HG02884 (cell line): ENCODE data around the gene CLEC2A.
"Not testable (repeated sequence)": the region's sequence is repeated elsewhere in the genome, so short reads cannot be mapped to it uniquely, and the experiment has no call there.

Experiments
- ATAC-seq: cut with Tn5 transposase; IDR thresholded peaks from one replicate; pipeline ENCODE4 v1.9.1; 2021; ENCODE audit warnings: mild to moderate bottlenecking, moderate library complexity; ENCODE audit not compliant: unreplicated experiment

CLEC2A gene

GRCh38 chr12:9883175-9883574, 49.0 kb downstream of the CLEC2A start:
- no peak for ATAC-seq

DNA sequence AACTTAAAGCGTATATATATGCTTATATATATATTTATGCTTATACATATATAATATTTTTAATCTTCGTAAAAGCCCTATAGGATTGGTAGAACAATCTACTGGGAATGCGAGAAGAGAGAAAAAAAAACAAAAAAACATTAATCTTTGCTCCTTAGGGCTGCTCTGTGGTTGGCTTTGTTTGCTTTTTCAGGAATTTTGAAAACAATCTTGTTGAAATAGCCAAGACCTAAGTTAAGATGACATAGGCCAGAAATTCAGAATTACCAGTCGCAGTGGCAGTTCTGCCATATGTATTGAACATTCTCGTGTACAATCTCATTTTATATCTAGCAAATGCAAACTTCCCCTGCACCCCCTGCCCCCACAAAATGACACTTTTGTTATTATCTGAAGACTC, 50.2 kb downstream of the CLEC2A start:
- no peak for ATAC-seq

- ATAC-seq, result no peak
Measured at GRCh38 chr12:9881246-9881645, 50.9 kb downstream of the CLEC2A start, which contains the start of gene KLRF2. Gene KLRF2 (plus strand): TSS chr12:9881489. CDS start chr12:9881596, 107 bp downstream.

DNA sequence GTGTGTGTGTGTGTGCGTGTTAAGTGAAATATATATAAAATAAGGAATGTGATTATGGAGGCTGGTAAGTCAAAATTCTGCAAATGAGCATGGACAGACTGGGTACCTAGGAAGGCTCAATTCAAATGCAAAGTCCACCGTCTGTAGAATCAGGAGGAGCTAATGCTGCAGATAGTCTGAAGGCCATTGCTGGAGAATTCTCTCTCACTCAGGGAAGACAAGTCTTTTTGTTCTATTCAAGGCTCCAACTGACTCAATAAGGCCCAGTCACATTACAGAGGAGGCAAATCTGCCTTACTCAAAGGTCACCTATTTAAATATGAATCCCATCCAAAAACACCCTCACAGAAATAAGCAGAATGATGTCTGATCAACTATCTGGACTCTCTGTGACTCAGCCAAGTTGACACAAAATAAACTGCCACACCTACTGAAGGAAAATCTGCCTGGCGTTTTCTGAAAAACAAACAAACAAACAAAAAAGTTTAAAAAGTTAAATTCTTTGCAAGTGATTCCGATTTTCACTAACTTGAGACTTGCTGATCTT, 51.6 kb downstream of the CLEC2A start:
- no peak for ATAC-seq

GRCh38 chr12:9876120-9876519, 56.0 kb downstream of the CLEC2A start:
- not testable (repeated sequence) for ATAC-seq

DNA sequence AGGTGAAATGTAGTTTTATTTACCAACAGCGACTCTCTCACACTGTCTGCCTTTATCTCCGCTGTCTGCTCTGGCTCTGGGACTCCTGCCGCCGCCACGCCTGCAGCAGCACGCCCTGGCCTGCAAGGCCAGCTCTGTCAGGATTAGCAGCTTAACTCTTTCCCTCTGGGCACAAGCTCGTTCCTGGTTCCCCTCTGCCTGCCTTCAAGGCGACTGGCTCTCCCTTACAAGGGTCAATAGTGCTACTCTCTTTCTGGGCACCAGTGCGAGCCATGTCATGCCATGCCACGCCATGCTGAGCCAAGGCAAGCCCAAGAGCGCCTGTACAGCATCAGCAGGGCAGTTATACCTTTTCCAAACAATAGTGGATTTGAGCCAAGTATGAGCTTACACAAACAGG, 59.4 kb downstream of the CLEC2A start:
- ATAC-seq, result no peak

DNA sequence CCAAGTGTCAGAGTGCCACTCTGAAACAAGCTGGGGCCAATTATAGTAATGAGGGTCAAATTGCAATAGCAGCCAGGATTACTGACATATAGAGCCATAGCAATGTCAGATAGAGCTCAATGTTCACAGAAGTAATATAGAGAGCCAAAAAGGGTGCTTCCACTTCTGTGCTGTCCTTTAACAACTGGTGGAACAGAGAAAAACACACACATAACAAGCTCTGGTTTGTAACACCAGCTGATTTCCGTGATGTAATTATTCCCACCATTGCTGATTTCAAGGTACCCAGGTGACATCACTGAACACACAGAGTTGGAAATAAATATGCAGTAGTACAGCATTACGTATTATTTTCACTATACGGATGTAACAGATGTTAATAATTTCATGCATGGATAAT, 60.0 kb downstream of the CLEC2A start:
- ATAC-seq, result no peak

- ATAC-seq, result no peak
Measured at GRCh38 chr12:9870286-9870866, 61.8 kb downstream of the CLEC2A start.

DNA sequence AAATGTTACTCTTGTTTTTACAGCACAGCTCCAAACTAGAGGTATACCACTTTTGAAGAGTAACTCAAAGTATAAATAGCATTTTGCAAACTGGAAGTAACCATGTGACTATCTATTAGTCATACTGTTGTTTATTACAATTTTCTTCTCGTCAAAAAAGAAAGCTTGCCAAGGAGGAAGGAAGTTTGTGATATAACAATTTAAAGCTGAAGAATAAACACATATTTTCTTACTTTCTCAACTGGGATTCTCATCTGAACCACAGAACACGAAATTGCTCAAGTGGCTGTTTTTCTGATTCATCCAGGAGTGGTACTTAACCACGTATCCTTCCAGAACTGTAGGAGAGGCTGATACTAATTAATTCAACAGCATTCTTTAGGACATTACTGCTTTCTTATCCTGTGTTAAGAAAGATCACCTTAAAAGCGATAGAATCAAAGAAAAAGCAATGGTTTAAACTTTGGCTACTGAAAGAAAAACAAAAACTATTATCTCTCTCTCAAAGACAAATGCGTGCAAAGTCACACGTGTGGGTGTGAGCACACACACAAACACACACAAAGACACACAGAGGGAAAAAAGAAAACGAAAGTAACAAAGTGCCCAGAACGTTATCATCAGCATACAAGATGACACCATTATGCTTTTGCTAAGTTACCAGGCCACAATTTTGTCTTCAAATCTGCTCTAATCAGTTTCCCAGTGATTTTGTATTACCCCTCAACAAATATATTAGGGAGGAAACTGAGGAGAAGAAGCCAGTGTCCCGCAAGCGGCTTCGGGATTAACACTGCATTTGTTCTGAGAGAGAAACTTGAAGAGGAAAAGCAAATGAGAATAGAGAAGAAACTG, 62.6 kb downstream of the CLEC2A start, which contains the start of gene CLEC2B:
CLEC2B (minus strand) TSS at position 48 of the 855 bp plus-strand sequence.
- peak; percentile 39 for ATAC-seq

GRCh38 chr12:9868951-9869306, 63.2 kb downstream of the CLEC2A start:
- no peak for ATAC-seq

GRCh38 chr12:9868311-9868801, 63.8 kb downstream of the CLEC2A start:
- no peak for ATAC-seq

GRCh38 chr12:9867531-9867930, 64.6 kb downstream of the CLEC2A start:
- no peak for ATAC-seq

DNA sequence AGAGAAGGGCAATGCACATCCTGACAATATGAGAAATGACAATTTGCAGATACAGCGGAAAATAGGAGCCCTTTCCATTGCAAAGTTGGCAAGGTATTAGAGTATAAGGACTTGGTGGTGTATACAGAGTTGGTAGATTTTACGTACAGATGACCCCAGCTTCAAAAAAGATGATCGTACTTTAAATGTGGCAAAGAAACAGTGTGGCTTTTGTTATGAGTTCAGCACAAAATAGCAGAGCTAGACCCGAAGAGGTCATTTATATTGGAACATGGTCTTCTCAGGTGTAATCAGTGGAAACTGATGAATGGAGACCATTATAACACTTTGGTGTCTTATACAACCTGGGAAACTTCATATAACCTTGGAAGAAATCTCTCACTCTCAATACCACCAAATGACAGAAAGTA, 65.3 kb downstream of the CLEC2A start:
- no peak for ATAC-seq

- no peak for ATAC-seq
Measured at GRCh38 chr12:9864913-9865675, 67.1 kb downstream of the CLEC2A start.
